ENCODE data around the gene GPR108. TPM values are rescaled to one million over a fixed set of nuclear protein-coding genes. Genes with fewer than 3 reads are reported as not detected.

The GPR108 gene
- polyA plus RNA-seq, 3 donors = 90.9 to 147 (median 129) TPM

DNA sequence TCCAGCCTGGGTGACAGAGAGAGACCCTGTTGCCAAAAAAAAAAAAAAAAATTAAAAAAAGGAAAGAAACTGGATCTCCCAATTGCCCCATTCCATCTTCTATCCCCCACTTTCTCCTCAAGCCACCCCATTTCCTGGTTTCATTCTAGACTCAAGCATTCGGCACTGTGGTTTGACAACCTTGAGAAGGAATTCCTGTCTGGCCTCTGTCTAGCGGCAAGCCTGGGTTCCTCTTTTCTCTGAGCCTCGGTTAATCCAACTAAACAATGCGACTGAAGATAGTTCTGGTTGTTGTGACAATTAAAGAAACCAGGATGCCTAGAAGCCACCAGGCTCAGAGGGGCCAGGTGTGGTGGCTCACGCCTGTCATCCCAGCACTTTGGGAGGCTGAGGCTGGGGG lies 13.6 kb downstream of the GPR108 start:
- peaks cover 3 to 11% (median 3%) of the 10 kb centered on the region in 3 donors for H3K27me3 Mint-ChIP-seq (ENCODE audit: low read depth in 3 of 3)
- peak overlapping the region in 5 of 7 donors; percentile 11 to 84 (median 66) for H3K27ac Mint-ChIP-seq
- no peaks in the 10 kb centered on the region for H3K27me3 ChIP-seq (ENCODE audit: control insufficient read depth in 2 of 2, insufficient read depth in 2 of 2, low read length in 2 of 2)
- TF ChIP-seq, protein P1, sequence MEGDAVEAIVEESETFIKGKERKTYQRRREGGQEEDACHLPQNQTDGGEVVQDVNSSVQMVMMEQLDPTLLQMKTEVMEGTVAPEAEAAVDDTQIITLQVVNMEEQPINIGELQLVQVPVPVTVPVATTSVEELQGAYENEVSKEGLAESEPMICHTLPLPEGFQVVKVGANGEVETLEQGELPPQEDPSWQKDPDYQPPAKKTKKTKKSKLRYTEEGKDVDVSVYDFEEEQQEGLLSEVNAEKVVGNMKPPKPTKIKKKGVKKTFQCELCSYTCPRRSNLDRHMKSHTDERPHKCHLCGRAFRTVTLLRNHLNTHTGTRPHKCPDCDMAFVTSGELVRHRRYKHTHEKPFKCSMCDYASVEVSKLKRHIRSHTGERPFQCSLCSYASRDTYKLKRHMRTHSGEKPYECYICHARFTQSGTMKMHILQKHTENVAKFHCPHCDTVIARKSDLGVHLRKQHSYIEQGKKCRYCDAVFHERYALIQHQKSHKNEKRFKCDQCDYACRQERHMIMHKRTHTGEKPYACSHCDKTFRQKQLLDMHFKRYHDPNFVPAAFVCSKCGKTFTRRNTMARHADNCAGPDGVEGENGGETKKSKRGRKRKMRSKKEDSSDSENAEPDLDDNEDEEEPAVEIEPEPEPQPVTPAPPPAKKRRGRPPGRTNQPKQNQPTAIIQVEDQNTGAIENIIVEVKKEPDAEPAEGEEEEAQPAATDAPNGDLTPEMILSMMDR (IDR thresholded peaks at IDR 0.05) = no peak
- peaks cover 76% of the 10 kb centered on the region for H3K4me1 Mint-ChIP-seq
- H3K4me3 Mint-ChIP-seq = peak overlapping the region; percentile 35 to 84
- no peaks in the 10 kb centered on the region for H3K9me3 ChIP-seq (replicated peaks in 1 of 2; ENCODE audit: control insufficient read depth in 1 of 2, insufficient read depth in 1 of 2, low read length in 2 of 2)
- peaks cover 0 to 6% (median 0%) of the 10 kb centered on the region in 7 donors for H3K9me3 Mint-ChIP-seq
- peak overlapping the region in 1 of 2 donors; percentile 11 for H3K27ac ChIP-seq (ENCODE audit: low read depth in 1 of 2, low read length in 2 of 2)
- no peaks in the 10 kb centered on the region for H3K36me3 ChIP-seq (replicated peaks in 1 of 2; ENCODE audit: control insufficient read depth in 1 of 2, insufficient read depth in 2 of 2, low read length in 2 of 2)
- 20% methylated on average over 3 of the region's 5 CpGs for WGBS (ENCODE audit: insufficient coverage)
- intact Hi-C loops (cut with micrococcal nuclease) = loop anchor here in 1 of 2 donors (5.0 kb wide), 1 partner anchor 36 kb away; no protein-coding TSS in a partner anchor
- H3K9ac ChIP-seq (ENCODE audit: insufficient read depth, low read length, poor library complexity, severe bottlenecking) = no peak overlapping the region
- H4K20me1 ChIP-seq (ENCODE audit: insufficient read depth, low read length) = no peaks in the 10 kb centered on the region
- no peaks in the 10 kb centered on the region for H3K79me2 ChIP-seq (ENCODE audit: insufficient read depth, low read length)
- peak; percentile 52 to 87 (median 67) for DNase-seq
- H3K36me3 Mint-ChIP-seq = no peaks in the 10 kb centered on the region
- H3K4me3 ChIP-seq (replicated peaks in 1 of 3; ENCODE audit: low read depth in 2 of 3, low read length in 3 of 3) = peak overlapping the region in 1 of 3 experiments; percentile 42
- H2AFZ ChIP-seq (ENCODE audit: insufficient read depth, low read depth, low read length, poor library complexity, severe bottlenecking) = no peak overlapping the region
- H3K4me2 ChIP-seq (replicated peaks; ENCODE audit: extremely low read depth, low read length, poor library complexity, severe bottlenecking) = peak overlapping the region; percentile 52
- H3K4me1 ChIP-seq (ENCODE audit: control insufficient read depth in 1 of 2, insufficient read depth in 2 of 2, low read length in 2 of 2) = peaks cover 70 to 83% of the 10 kb centered on the region in 2 donors

DNA sequence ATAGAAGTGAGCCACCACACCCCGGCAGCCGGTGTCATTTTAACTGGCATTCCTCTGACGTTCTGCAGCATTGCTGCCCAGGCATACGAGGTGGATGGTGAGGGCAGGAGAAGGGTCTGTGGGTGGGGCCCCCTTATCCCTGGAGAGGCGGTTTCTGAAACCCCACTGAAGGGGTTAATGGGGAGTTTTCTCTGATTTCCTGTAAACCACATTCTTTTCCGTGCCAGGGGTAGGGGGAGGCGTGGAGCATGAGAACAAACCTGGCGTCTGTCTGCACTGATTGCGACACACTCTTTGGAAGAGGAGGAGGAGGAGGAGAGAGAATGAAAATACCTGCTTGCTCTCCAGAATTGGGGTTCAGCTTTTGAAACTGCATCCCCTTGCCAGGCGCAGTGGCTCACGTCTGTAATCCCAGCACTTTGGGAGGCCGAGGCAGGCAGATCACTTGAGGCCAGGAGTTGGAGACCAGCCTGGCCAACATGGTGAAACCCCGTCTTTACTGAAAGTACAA lies 14.2 kb downstream of the GPR108 start:
- peaks cover 3 to 11% (median 3%) of the 10 kb centered on the region in 3 donors for H3K27me3 Mint-ChIP-seq (ENCODE audit: low read depth in 3 of 3)
- Histone ChIP-seq H3K4me1 (ENCODE audit: control insufficient read depth in 1 of 2, insufficient read depth in 2 of 2, low read length in 2 of 2) (peaks cover 64 to 77% of the 10 kb centered on the region in 2 donors), H3K9ac (ENCODE audit: insufficient read depth, low read length, poor library complexity, severe bottlenecking) (no peak overlapping the region), H3K36me3 (replicated peaks in 1 of 2; ENCODE audit: control insufficient read depth in 1 of 2, insufficient read depth in 2 of 2, low read length in 2 of 2) (no peaks in the 10 kb centered on the region), H3K9me3 (replicated peaks in 1 of 2; ENCODE audit: control insufficient read depth in 1 of 2, insufficient read depth in 1 of 2, low read length in 2 of 2) (no peaks in the 10 kb centered on the region), H3K27me3 (ENCODE audit: control insufficient read depth in 2 of 2, insufficient read depth in 2 of 2, low read length in 2 of 2) (no peaks in the 10 kb centered on the region), H3K79me2 (ENCODE audit: insufficient read depth, low read length) (no peaks in the 10 kb centered on the region), H4K20me1 (ENCODE audit: insufficient read depth, low read length) (no peaks in the 10 kb centered on the region), H3K4me2 (replicated peaks; ENCODE audit: extremely low read depth, low read length, poor library complexity, severe bottlenecking) (peak overlapping the region; percentile 52), H3K27ac (ENCODE audit: low read depth in 1 of 2, low read length in 2 of 2) (no peak overlapping the region), H2AFZ (ENCODE audit: insufficient read depth, low read depth, low read length, poor library complexity, severe bottlenecking) (no peak overlapping the region), H3K4me3 (replicated peaks in 1 of 3; ENCODE audit: low read depth in 2 of 3, low read length in 3 of 3) (peak overlapping the region in 1 of 3 experiments; percentile 42)
- H3K27ac Mint-ChIP-seq = peak overlapping the region in 3 of 7 donors; percentile 13 to 75 (median 51)
- WGBS (ENCODE audit: insufficient coverage) = 28% methylated on average over 8 of the region's 13 CpGs
- H3K4me3 Mint-ChIP-seq = peak overlapping the region; percentile 37 to 84
- peaks cover 70% of the 10 kb centered on the region for H3K4me1 Mint-ChIP-seq
- no peak for DNase-seq
- TF ChIP-seq, protein P1 (IDR thresholded peaks at IDR 0.05) = no peak
- intact Hi-C loops (cut with micrococcal nuclease) = loop anchor here in 1 of 2 donors (5.0 kb wide), 1 partner anchor 36 kb away; no protein-coding TSS in a partner anchor
- H3K9me3 Mint-ChIP-seq = peaks cover 0 to 8% (median 2%) of the 10 kb centered on the region in 7 donors
- H3K36me3 Mint-ChIP-seq = no peaks in the 10 kb centered on the region

All from CD14-positive monocyte (primary cell).